ENCODE data around the gene ME1. TPM values are rescaled to one million over a fixed set of nuclear protein-coding genes. Genes with fewer than 3 reads are reported as not detected.

ME1 gene
- total RNA-seq, 1 experiment from 2014 or later, result 40.5 TPM

GRCh38 chr6:83199173-83199862, 231.5 kb downstream of the ME1 start (continued):
- TF ChIP-seq REST (IDR thresholded peaks at IDR 0.05; ENCODE audit: low read depth) (no peak), SIN3A (IDR thresholded peaks at IDR 0.05; ENCODE audit: low read depth) (no peak), CEBPB (IDR thresholded peaks at IDR 0.05; ENCODE audit: low read depth) (no peak), JUND (IDR thresholded peaks at IDR 0.05) (no peak), EGR1 (IDR thresholded peaks at IDR 0.05; ENCODE audit: low read depth) (no peak)
- TF ChIP-seq, protein P1, sequence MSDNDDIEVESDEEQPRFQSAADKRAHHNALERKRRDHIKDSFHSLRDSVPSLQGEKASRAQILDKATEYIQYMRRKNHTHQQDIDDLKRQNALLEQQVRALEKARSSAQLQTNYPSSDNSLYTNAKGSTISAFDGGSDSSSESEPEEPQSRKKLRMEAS (IDR thresholded peaks at IDR 0.05), result no peak

GRCh38 chr6:83198486-83199172, 232.2 kb downstream of the ME1 start:
- no peaks in the 10 kb centered on the region for H4K20me1 ChIP-seq (ENCODE audit: insufficient read depth)
- no peak overlapping the region for H3K27ac ChIP-seq (ENCODE audit: low read depth, low read length)
- intact Hi-C loops (cut with micrococcal nuclease), result no loop called here
- H3K4me1 ChIP-seq (ENCODE audit: control insufficient read depth in 1 of 2, insufficient read depth in 2 of 2, low read length in 2 of 2), result peaks cover 3 to 12% of the 10 kb centered on the region in 2 experiments; a peak in 3 of 4 replicates
- no peaks in the 10 kb centered on the region for H3K79me2 ChIP-seq (ENCODE audit: insufficient read depth, low read length)
- H3K27me3 ChIP-seq (ENCODE audit: insufficient read depth, low read length), result no peaks in the 10 kb centered on the region
- ChIA-PET POLR2A (no interaction called here), CTCF (no interaction called here), RAD21 (ENCODE audit: low non-redundant PET in 1 of 2, low total read pairs in 2 of 2, uncharacterized antibody in 2 of 2, unreplicated experiment in 2 of 2) (no interaction called here)
- ATAC-seq, result no peak
- no peaks in the 10 kb centered on the region for H3K9me3 ChIP-seq (ENCODE audit: control insufficient read depth in 1 of 2, insufficient read depth in 1 of 2, low read depth in 1 of 2, low read length in 2 of 2)
- DNase-seq (ENCODE audit: low read depth, low spot score), result no peak
- no TSS peak for BruUV-seq (replicated peaks)
- H3K9ac ChIP-seq (ENCODE audit: low read length), result no peak overlapping the region
- no peak overlapping the region for H2AFZ ChIP-seq (ENCODE audit: low read depth, low read length, poor library complexity, severe bottlenecking)
- no peaks in the 10 kb centered on the region for H3K36me3 ChIP-seq (ENCODE audit: control insufficient read depth in 1 of 2, insufficient read depth in 2 of 2, low read length in 2 of 2)
- no peak overlapping the region for H3K4me2 ChIP-seq (ENCODE audit: low read length)
- H3K4me3 ChIP-seq (replicated peaks in 1 of 2; ENCODE audit: low read depth in 1 of 2, low read length in 2 of 2), result no peak overlapping the region
- H3K9me2 ChIP-seq (ENCODE audit: insufficient read depth), result no peaks in the 10 kb centered on the region
- TF ChIP-seq POLR2AphosphoS5 (IDR thresholded peaks at IDR 0.05; ENCODE audit: low read depth, low read length), result no peak
- TF ChIP-seq RAD21 (IDR thresholded peaks at IDR 0.05; ENCODE audit: low read depth), result no peak
- no peak for TF ChIP-seq TCF7L2 (IDR thresholded peaks at IDR 0.05; ENCODE audit: borderline replicate concordance, extremely low read depth, insufficient read depth, insufficient read length)
- TF ChIP-seq SIN3A (IDR thresholded peaks at IDR 0.05; ENCODE audit: low read depth), result no peak
- TF ChIP-seq ELF1 (IDR thresholded peaks at IDR 0.05; ENCODE audit: borderline replicate concordance, low read depth), result no peak
- no peak for TF ChIP-seq ATF3 (IDR thresholded peaks at IDR 0.05)
- no peak for TF ChIP-seq EZH2 (IDR thresholded peaks at IDR 0.05)
- TF ChIP-seq CEBPB (IDR thresholded peaks at IDR 0.05; ENCODE audit: low read depth), result no peak
- no peak for TF ChIP-seq FOSL1 (IDR thresholded peaks at IDR 0.05; ENCODE audit: low read depth)
- no peak for TF ChIP-seq EGR1 (IDR thresholded peaks at IDR 0.05; ENCODE audit: low read depth)
- no peak for TF ChIP-seq CTCF (IDR thresholded peaks at IDR 0.05 in 2 of 3, conservative IDR thresholded peaks at IDR 0.05 in 1 of 3; ENCODE audit: borderline replicate concordance in 1 of 3, insufficient read depth in 1 of 3, low read depth in 2 of 3, low read length in 2 of 3)
- TF ChIP-seq ZBTB33 (IDR thresholded peaks at IDR 0.05; ENCODE audit: extremely low read depth, insufficient replicate concordance, low read length), result no peak
- no peak for TF ChIP-seq JUND (IDR thresholded peaks at IDR 0.05)
